ENCODE results near the gene PPP1R13B. TPM values are rescaled to one million over a fixed set of nuclear protein-coding genes. Genes with fewer than 3 reads are reported as not detected.

PPP1R13B gene
- polyA plus RNA-seq, 1 of the 3 experiments (the other 2 are of a cell fraction): 5.7 TPM

DNA sequence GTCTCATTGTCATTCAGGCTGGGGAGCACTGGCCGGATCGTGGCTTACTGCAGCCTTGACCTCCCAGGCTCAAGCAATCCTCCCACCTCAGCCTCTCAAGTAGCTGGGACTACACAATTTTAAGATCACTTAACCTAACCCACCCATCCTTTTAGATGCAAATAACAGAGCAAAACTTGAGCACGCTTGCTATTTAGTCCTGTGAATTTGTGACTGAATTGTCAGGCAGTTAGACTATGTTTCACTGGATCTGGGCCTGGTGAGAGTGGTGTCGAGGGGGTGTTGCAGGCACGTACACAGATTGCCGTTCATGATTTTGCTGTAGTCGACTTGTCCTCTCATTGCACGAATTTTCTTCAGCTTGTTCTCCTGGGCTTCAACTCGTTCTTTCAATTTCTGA is 93.6 kb downstream of the PPP1R13B start:
- ChIA-PET CTCF (no interaction called here), POLR2A (no interaction called here)
- no peak for DNase-seq
- 84% methylated on average over 9 of the region's 9 CpGs for WGBS (ENCODE audit: low lambda C conversion rate)
- Histone ChIP-seq H3K27me3 (ENCODE audit: insufficient read depth) (no peaks in the 10 kb centered on the region), H3K4me2 (no peak overlapping the region), H3K4me1 (ENCODE audit: control insufficient read depth in 1 of 2, insufficient read depth in 2 of 2, low read depth in 1 of 2, low read length in 1 of 2) (no peaks in the 10 kb centered on the region; a peak in 1 of 4 replicates), H2AFZ (ENCODE audit: low read depth) (no peak overlapping the region), H3K9me3 (no peaks in the 10 kb centered on the region), H3K36me3 (replicated peaks in 1 of 2; ENCODE audit: control insufficient read depth in 1 of 2, insufficient read depth in 2 of 2, low read length in 1 of 2) (peaks cover 0 to 6% of the 10 kb centered on the region in 2 experiments), H3K79me2 (ENCODE audit: insufficient read depth) (no peaks in the 10 kb centered on the region), H3F3A (replicated peaks; ENCODE audit: insufficient read depth) (no peaks in the 10 kb centered on the region), H3K9me2 (no peaks in the 10 kb centered on the region), H4K20me1 (ENCODE audit: insufficient read depth) (no peaks in the 10 kb centered on the region), H3K27ac (ENCODE audit: low read depth in 2 of 2, low read length in 1 of 2) (no peak overlapping the region), H3K9ac (no peak overlapping the region), H3K4me3 (ENCODE audit: low read depth in 2 of 2, low read length in 1 of 2) (no peak overlapping the region)
- TF ChIP-seq JUND (IDR thresholded peaks at IDR 0.05) (no peak), YY1 (IDR thresholded peaks at IDR 0.05; ENCODE audit: low read depth) (no peak), TCF12 (IDR thresholded peaks at IDR 0.05) (no peak), FOSL2 (IDR thresholded peaks at IDR 0.05; ENCODE audit: borderline replicate concordance, low read depth) (no peak), GABPA (IDR thresholded peaks at IDR 0.05; ENCODE audit: low read depth) (no peak), EP300 (IDR thresholded peaks at IDR 0.05; ENCODE audit: borderline replicate concordance in 1 of 2, low read depth in 1 of 2, low read length in 1 of 2) (no peak), MXI1 (IDR thresholded peaks at IDR 0.05; ENCODE audit: low read depth, low read length) (no peak), MEF2A (IDR thresholded peaks at IDR 0.05; ENCODE audit: borderline replicate concordance, low read depth) (no peak), RCOR1 (IDR thresholded peaks at IDR 0.05; ENCODE audit: low read length) (no peak), SMC3 (IDR thresholded peaks at IDR 0.05; ENCODE audit: low read depth, low read length) (no peak), RFX5 (IDR thresholded peaks at IDR 0.05; ENCODE audit: low read length) (no peak), TAF1 (IDR thresholded peaks at IDR 0.05; ENCODE audit: borderline replicate concordance, low read depth, low read length) (no peak), TEAD4 (IDR thresholded peaks at IDR 0.05; ENCODE audit: borderline replicate concordance, insufficient read depth) (no peak)
- TF ChIP-seq, protein P1, sequence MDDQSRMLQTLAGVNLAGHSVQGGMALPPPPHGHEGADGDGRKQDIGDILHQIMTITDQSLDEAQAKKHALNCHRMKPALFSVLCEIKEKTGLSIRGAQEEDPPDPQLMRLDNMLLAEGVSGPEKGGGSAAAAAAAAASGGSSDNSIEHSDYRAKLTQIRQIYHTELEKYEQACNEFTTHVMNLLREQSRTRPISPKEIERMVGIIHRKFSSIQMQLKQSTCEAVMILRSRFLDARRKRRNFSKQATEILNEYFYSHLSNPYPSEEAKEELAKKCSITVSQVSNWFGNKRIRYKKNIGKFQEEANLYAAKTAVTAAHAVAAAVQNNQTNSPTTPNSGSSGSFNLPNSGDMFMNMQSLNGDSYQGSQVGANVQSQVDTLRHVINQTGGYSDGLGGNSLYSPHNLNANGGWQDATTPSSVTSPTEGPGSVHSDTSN (IDR thresholded peaks at IDR 0.05): no peak
- TF ChIP-seq, protein P2, sequence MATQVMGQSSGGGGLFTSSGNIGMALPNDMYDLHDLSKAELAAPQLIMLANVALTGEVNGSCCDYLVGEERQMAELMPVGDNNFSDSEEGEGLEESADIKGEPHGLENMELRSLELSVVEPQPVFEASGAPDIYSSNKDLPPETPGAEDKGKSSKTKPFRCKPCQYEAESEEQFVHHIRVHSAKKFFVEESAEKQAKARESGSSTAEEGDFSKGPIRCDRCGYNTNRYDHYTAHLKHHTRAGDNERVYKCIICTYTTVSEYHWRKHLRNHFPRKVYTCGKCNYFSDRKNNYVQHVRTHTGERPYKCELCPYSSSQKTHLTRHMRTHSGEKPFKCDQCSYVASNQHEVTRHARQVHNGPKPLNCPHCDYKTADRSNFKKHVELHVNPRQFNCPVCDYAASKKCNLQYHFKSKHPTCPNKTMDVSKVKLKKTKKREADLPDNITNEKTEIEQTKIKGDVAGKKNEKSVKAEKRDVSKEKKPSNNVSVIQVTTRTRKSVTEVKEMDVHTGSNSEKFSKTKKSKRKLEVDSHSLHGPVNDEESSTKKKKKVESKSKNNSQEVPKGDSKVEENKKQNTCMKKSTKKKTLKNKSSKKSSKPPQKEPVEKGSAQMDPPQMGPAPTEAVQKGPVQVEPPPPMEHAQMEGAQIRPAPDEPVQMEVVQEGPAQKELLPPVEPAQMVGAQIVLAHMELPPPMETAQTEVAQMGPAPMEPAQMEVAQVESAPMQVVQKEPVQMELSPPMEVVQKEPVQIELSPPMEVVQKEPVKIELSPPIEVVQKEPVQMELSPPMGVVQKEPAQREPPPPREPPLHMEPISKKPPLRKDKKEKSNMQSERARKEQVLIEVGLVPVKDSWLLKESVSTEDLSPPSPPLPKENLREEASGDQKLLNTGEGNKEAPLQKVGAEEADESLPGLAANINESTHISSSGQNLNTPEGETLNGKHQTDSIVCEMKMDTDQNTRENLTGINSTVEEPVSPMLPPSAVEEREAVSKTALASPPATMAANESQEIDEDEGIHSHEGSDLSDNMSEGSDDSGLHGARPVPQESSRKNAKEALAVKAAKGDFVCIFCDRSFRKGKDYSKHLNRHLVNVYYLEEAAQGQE (IDR thresholded peaks at IDR 0.05; ENCODE audit: low read depth, low read length): no peak
- TF ChIP-seq, protein P3, sequence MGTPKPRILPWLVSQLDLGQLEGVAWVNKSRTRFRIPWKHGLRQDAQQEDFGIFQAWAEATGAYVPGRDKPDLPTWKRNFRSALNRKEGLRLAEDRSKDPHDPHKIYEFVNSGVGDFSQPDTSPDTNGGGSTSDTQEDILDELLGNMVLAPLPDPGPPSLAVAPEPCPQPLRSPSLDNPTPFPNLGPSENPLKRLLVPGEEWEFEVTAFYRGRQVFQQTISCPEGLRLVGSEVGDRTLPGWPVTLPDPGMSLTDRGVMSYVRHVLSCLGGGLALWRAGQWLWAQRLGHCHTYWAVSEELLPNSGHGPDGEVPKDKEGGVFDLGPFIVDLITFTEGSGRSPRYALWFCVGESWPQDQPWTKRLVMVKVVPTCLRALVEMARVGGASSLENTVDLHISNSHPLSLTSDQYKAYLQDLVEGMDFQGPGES (IDR thresholded peaks at IDR 0.05; ENCODE audit: low read depth, low read length): no peak
- TF ChIP-seq, protein P4, sequence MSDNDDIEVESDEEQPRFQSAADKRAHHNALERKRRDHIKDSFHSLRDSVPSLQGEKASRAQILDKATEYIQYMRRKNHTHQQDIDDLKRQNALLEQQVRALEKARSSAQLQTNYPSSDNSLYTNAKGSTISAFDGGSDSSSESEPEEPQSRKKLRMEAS (IDR thresholded peaks at IDR 0.05; ENCODE audit: low read depth): no peak
- TF ChIP-seq, protein P5, sequence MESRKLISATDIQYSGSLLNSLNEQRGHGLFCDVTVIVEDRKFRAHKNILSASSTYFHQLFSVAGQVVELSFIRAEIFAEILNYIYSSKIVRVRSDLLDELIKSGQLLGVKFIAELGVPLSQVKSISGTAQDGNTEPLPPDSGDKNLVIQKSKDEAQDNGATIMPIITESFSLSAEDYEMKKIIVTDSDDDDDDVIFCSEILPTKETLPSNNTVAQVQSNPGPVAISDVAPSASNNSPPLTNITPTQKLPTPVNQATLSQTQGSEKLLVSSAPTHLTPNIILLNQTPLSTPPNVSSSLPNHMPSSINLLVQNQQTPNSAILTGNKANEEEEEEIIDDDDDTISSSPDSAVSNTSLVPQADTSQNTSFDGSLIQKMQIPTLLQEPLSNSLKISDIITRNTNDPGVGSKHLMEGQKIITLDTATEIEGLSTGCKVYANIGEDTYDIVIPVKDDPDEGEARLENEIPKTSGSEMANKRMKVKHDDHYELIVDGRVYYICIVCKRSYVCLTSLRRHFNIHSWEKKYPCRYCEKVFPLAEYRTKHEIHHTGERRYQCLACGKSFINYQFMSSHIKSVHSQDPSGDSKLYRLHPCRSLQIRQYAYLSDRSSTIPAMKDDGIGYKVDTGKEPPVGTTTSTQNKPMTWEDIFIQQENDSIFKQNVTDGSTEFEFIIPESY (IDR thresholded peaks at IDR 0.05; ENCODE audit: borderline replicate concordance, low read depth): no peak
